SK-N-MC (cell line): ENCODE results near the gene PLA2G7.

ENCODE experiments used
- DNase-seq: peaks from one replicate; pipeline ENCODE4 v3.0.0-alpha.2; 2011; ENCODE audit warnings: low read depth, low spot score
- H3K27ac ChIP-seq: fragments of 200-600 bp; sonication (generic); 2 replicates; pipeline ENCODE4 v1.5.1; 2016; ENCODE audit warnings: mixed run types
- H3K36me3 ChIP-seq: fragments of 200-600 bp; sonication (generic); 2 replicates; pipeline ENCODE4 v1.6.1; 2017; ENCODE audit warnings: antibody characterized with exemption, low read length, mixed read lengths; ENCODE audit not compliant: insufficient read depth
- H3K4me3 ChIP-seq: fragments of 200-600 bp; sonication (generic); 2 replicates; pipeline ENCODE4 v1.5.1; 2016
- H3K9ac ChIP-seq: fragments of 200-600 bp; sonication (generic); 2 replicates; pipeline ENCODE4 v1.8.0; 2017; ENCODE audit warnings: mixed run types, mixed read lengths; ENCODE audit not compliant: insufficient read length
- H3K9me3 ChIP-seq: fragments of 200-600 bp; sonication (generic); 2 replicates; pipeline ENCODE4 v1.6.1; 2017; ENCODE audit warnings: low read depth, mild to moderate bottlenecking, antibody characterized with exemption, low read length, moderate library complexity, mixed read lengths
- EZH2 ChIP-seq: fragments of 200-600 bp; sonication (generic); IDR thresholded peaks from one replicate; pipeline ENCODE4 v1.6.1; 2017; ENCODE audit warnings: antibody characterized with exemption
- FOXP2 ChIP-seq: optimal IDR thresholded peaks from 2 replicates; pipeline ENCODE3; 2011; ENCODE audit warnings: mild to moderate bottlenecking, moderate library complexity; ENCODE audit not compliant: insufficient read depth; ENCODE audit errors: extremely low read length, control extremely low read depth
- POLR2AphosphoS5 ChIP-seq: IDR thresholded peaks from 2 replicates; pipeline ENCODE4 v1.6.1; 2012; ENCODE audit warnings: mild to moderate bottlenecking, low read depth, low read length, borderline replicate concordance

PLA2G7 gene

DNA sequence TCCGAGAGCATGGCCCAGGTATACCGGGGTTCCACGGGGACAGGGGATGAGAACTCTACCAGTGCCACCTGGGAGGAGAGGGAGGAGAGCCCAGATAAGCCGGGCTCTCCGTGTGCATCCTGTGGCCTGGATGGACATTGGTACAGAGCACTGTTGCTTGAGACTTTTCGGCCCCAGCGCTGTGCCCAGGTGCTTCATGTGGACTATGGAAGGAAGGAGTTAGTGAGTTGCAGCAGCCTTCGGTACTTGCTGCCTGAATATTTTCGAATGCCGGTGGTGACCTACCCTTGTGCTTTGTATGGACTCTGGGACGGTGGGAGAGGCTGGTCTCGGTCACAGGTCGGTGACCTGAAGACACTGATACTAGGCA, 46.2 kb downstream of the PLA2G7 start:
- TF ChIP-seq POLR2AphosphoS5 = no peak
- no peak for TF ChIP-seq FOXP2
- TF ChIP-seq EZH2 = no peak
- H3K27ac ChIP-seq = no peak overlapping the region
- H3K4me3 ChIP-seq = no peak overlapping the region
- DNase-seq = no peak
- H3K36me3 ChIP-seq = no peaks in the 10 kb centered on the region
- no peak overlapping the region for H3K9ac ChIP-seq
- H3K9me3 ChIP-seq = no peaks in the 10 kb centered on the region

DNA sequence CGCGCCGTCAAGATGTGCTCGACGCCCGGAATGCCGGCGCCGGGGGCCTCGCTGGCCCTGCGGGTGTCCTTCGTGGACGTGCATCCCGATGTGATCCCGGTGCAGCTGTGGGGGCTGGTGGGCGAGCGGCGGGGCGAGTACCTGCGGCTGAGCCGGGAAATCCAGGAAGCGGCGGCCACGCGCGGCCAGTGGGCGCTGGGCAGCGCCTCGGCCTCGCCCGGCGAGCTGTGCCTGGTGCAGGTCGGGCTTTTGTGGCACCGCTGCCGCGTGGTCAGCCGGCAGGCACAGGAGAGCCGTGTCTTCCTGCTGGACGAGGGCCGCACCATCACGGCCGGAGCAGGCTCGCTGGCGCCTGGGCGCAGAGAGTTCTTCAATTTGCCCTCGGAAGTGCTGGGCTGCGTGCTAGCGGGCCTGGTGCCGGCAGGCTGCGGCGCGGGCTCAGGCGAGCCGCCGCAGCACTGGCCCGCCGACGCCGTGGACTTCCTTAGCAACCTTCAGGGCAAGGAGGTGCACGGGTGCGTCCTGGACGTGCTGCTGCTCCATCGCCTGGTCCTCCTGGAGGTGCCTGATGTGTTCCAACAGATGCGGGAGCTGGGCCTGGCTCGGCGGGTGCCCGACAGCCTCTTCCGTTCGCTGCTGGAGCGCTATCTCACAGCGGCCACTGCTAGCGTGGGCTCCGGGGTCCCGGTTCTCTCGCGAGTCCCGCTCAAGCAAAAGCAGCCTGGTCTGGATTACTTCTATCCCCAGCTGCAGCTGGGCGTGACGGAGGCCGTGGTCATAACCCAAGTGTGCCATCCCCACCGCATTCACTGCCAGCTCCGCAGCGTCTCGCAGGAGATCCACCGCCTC, 46.8 kb downstream of the PLA2G7 start:
- H3K36me3 ChIP-seq = no peaks in the 10 kb centered on the region
- no peaks in the 10 kb centered on the region for H3K9me3 ChIP-seq
- DNase-seq = no peak
- no peak overlapping the region for H3K27ac ChIP-seq
- no peak overlapping the region for H3K9ac ChIP-seq
- TF ChIP-seq POLR2AphosphoS5 = no peak
- no peak for TF ChIP-seq EZH2
- TF ChIP-seq FOXP2 = no peak
- H3K4me3 ChIP-seq = no peak overlapping the region

DNA sequence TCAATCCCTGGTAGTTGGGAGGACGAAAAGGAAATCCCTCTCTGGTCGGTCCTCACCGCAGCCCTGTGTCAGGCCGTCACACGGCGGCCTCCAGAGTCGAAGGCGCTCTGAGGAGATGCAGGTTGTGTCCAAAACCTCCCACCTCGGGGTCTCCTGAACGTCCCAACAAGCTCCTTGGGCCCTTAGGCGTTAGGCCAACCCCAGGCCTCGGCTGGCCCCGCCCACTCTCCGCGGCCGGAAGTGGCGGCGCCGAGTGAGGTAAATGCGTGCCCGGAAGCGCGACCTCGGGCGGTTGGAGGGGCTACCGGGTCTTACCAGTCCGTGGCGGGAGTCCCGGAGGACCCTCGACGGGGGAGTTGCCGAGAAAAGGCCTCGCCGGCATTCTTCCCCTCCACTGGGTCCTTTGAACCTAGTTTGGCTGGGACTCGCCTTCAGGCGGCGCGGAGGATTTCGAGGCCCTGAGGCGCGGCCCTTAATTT, 47.5 kb downstream of the PLA2G7 start, which contains the start of gene TDRD6:
TSS of gene TDRD6 (plus strand) at position 267 of the 479 bp plus-strand sequence. CDS start 244 bp downstream, outside the sequence.
- no peak within 1 kb of the TSS for H3K27ac ChIP-seq
- no peaks in the 10 kb centered on the region for H3K9me3 ChIP-seq
- no peak for DNase-seq
- no peaks in the 10 kb centered on the region for H3K36me3 ChIP-seq
- no peak within 1 kb of the TSS for H3K9ac ChIP-seq
- no peak for TF ChIP-seq FOXP2
- TF ChIP-seq POLR2AphosphoS5 = no peak
- no peak for TF ChIP-seq EZH2
- no peak within 1 kb of the TSS for H3K4me3 ChIP-seq

- Histone ChIP-seq H3K36me3 (no peaks in the 10 kb centered on the region), H3K9me3 (no peaks in the 10 kb centered on the region), H3K9ac (no peak overlapping the region), H3K27ac (no peak overlapping the region), H3K4me3 (no peak overlapping the region)
- TF ChIP-seq EZH2 (no peak), FOXP2 (no peak), POLR2AphosphoS5 (no peak)
- no peak for DNase-seq
Observed at GRCh38 chr6:46684771-46685170, 50.4 kb downstream of the PLA2G7 start.

- no peak overlapping the region for H3K27ac ChIP-seq
- no peak for DNase-seq
- H3K9ac ChIP-seq = no peak overlapping the region
- H3K4me3 ChIP-seq = no peak overlapping the region
- H3K36me3 ChIP-seq = no peaks in the 10 kb centered on the region
- TF ChIP-seq POLR2AphosphoS5 (no peak), FOXP2 (no peak), EZH2 (no peak)
- no peaks in the 10 kb centered on the region for H3K9me3 ChIP-seq
Observed at GRCh38 chr6:46677314-46677654, 57.9 kb downstream of the PLA2G7 start.

DNA sequence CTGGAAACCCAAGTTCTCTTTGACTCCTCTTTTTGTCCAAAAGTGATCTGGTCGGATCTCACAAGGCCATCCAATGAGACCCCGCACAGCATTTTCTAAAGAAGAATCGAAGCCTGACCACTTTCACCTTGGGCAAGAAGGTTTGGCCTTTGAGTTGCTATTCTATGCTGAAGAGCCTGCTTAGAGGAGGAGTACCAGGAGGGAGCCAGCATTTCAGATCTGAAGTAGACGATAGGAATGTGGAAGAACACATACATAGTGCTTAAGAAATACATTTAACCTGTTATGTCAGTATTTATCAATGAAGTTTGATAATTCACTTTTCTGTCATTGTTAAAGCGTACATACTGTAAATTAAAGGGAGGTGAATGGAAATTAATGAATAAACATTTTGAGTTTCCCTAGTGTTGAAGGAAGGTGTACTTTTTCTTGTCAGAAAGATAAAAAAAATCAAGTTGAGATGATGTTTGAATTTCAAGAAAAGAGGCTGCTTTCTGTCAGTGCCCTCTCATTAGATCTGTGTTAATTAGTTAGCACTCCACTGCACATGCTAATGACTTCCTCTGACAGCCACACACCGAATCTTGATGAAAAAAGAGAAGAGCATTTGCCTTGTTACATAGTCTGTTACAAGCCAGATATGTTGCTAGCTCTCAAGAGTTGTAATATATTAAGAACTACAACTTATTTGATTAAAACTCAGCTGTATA, 58.4 kb downstream of the PLA2G7 start:
- H3K9ac ChIP-seq = no peak overlapping the region
- no peaks in the 10 kb centered on the region for H3K9me3 ChIP-seq
- H3K27ac ChIP-seq = no peak overlapping the region
- TF ChIP-seq POLR2AphosphoS5 = no peak
- TF ChIP-seq EZH2 = no peak
- no peak overlapping the region for H3K4me3 ChIP-seq
- H3K36me3 ChIP-seq = no peaks in the 10 kb centered on the region
- DNase-seq = no peak

- no peak for DNase-seq
- Histone ChIP-seq H3K27ac (no peak overlapping the region), H3K9me3 (no peaks in the 10 kb centered on the region), H3K36me3 (no peaks in the 10 kb centered on the region), H3K9ac (no peak overlapping the region), H3K4me3 (no peak overlapping the region)
- TF ChIP-seq FOXP2 (no peak), EZH2 (no peak), POLR2AphosphoS5 (no peak)
Observed at GRCh38 chr6:46674410-46674809, 60.8 kb downstream of the PLA2G7 start.

- DNase-seq = no peak
- no peaks in the 10 kb centered on the region for H3K36me3 ChIP-seq
- no peak for TF ChIP-seq POLR2AphosphoS5
- TF ChIP-seq FOXP2 = no peak
- no peak for TF ChIP-seq EZH2
- H3K9me3 ChIP-seq = no peaks in the 10 kb centered on the region
- no peak overlapping the region for H3K4me3 ChIP-seq
- H3K9ac ChIP-seq = no peak overlapping the region
- no peak overlapping the region for H3K27ac ChIP-seq
Observed at GRCh38 chr6:46667377-46667776, 67.8 kb downstream of the PLA2G7 start.
